HCT116 (cell line): Measurements from ENCODE around the gene LCN9. TPM values are rescaled to one million over a fixed set of nuclear protein-coding genes. Genes with fewer than 3 reads are reported as not detected.

Experiments used
- ATAC-seq: fragments of 200-7000 bp; cut with Tn5 transposase; 2 replicates; pipeline ENCODE4 v1.9.1; 2020; ENCODE audit warnings: mild to moderate bottlenecking, moderate library complexity
- BruUV-seq: library from RNA; stranded (reverse); fragments of 400-500 nt; replicated peaks from 2 replicates; lab custom pipeline; 2021; lab: Mats Ljungman, UMichigan
- CTCF ChIA-PET: fragments of 300-600 bp; sonication (Branson Sonifier 250); formaldehyde crosslinking; loops from one replicate; lab custom pipeline; 2021; ENCODE audit warnings: antibody characterized with exemption; lab: Charles Lee
- POLR2A ChIA-PET: fragments of 300-600, 350-600 bp; sonication (Branson Sonifier 250); formaldehyde crosslinking; loops from one replicate; lab custom pipeline; 2021; ENCODE audit warnings: antibody characterized with exemption; lab: Charles Lee
- RAD21 ChIA-PET, 2 experiments: fragments of 300-600 bp; sonication (Branson Sonifier 250); formaldehyde crosslinking; loops; one replicate each; lab custom pipeline; 2023; ENCODE audit warnings: low total read pairs in 2 of 2; ENCODE audit not compliant: uncharacterized antibody in 2 of 2, unreplicated experiment in 2 of 2, low non-redundant PET in 1 of 2; lab: Charles Lee
- DNase-seq: peaks from one replicate; pipeline ENCODE4 v3.0.0-alpha.2; 2010; ENCODE audit warnings: low read depth, low spot score
- H2AFZ ChIP-seq: fragments of 200-600 bp; shearing (Covaris generic), sonication (generic); 2 replicates; pipeline ENCODE4 v1.6.1; 2017; ENCODE audit warnings: low read depth, mixed run types, mixed read lengths, antibody characterized with exemption, low read length; ENCODE audit not compliant: poor library complexity, severe bottlenecking
- H3K27ac ChIP-seq: 2 replicates; pipeline ENCODE4 v1.5.1; 2012; ENCODE audit warnings: low read depth, low read length
- H3K27me3 ChIP-seq: fragments of 200-600 bp; sonication (generic); 2 replicates; pipeline ENCODE4 v1.6.1; 2016; ENCODE audit warnings: mixed run types, low read length, mixed read lengths; ENCODE audit not compliant: insufficient read depth
- H3K36me3 ChIP-seq, 2 experiments: fragments of 200-500 bp in 1 of 2; fragments of 200-600 bp in 1 of 2; sonication (Bioruptor generic) in 1 of 2; sonication (generic) in 1 of 2; 2 replicates each; pipeline versions ENCODE4 v1.5.1 to v1.6.1; 2014 to 2016; ENCODE audit warnings: low read length in 2 of 2, inconsistent platforms in 1 of 2, mixed read lengths in 1 of 2, mixed run types in 1 of 2; ENCODE audit not compliant: insufficient read depth in 2 of 2, control insufficient read depth in 1 of 2
- H3K4me1 ChIP-seq, 2 experiments: fragments of 200-600 bp in 1 of 2; sonication (generic) in 1 of 2; 2 replicates each; pipeline versions ENCODE4 v1.5.1 to v1.6.1; 2012 to 2017; ENCODE audit warnings: low read length in 2 of 2, inconsistent platforms in 1 of 2, mild to moderate bottlenecking in 1 of 2, mixed read lengths in 1 of 2, mixed run types in 1 of 2, moderate library complexity in 1 of 2; ENCODE audit not compliant: insufficient read depth in 2 of 2, control insufficient read depth in 1 of 2
- H3K4me2 ChIP-seq: fragments of 200-600 bp; sonication (generic); 2 replicates; pipeline ENCODE4 v1.6.1; 2017; ENCODE audit warnings: mixed run types, low read length, mixed read lengths
- H3K4me3 ChIP-seq, 2 experiments: fragments of 200-600 bp in 1 of 2; sonication (generic) in 1 of 2; replicated peaks in 1 of 2; 2 replicates each; pipeline ENCODE4 v1.5.1; 2011 to 2016; ENCODE audit warnings: low read length in 2 of 2, control low read depth in 1 of 2, low read depth in 1 of 2, mild to moderate bottlenecking in 1 of 2, mixed read lengths in 1 of 2, mixed run types in 1 of 2
- H3K79me2 ChIP-seq: fragments of 200-600 bp; sonication (generic); 2 replicates; pipeline ENCODE4 v1.6.1; 2017; ENCODE audit warnings: mild to moderate bottlenecking, mixed run types, low read length, moderate library complexity, mixed read lengths; ENCODE audit not compliant: insufficient read depth
- H3K9ac ChIP-seq: fragments of 200-600 bp; sonication (generic); 2 replicates; pipeline ENCODE4 v1.6.1; 2016; ENCODE audit warnings: low read length, mixed read lengths
- H3K9me2 ChIP-seq: fragments of 200-600 bp; sonication (generic), shearing (Covaris generic); 2 replicates; pipeline ENCODE4 v1.6.1; 2017; ENCODE audit warnings: mixed run types, mild to moderate bottlenecking, moderate library complexity; ENCODE audit not compliant: insufficient read depth
- H3K9me3 ChIP-seq, 2 experiments: fragments of 200-500 bp in 1 of 2; fragments of 200-600 bp in 1 of 2; sonication (Bioruptor generic) in 1 of 2; sonication (generic) in 1 of 2; 2 replicates each; pipeline ENCODE4 v1.6.1; 2014 to 2017; ENCODE audit warnings: low read length in 2 of 2, mixed read lengths in 2 of 2, inconsistent platforms in 1 of 2, low read depth in 1 of 2, mild to moderate bottlenecking in 1 of 2, mixed run types in 1 of 2, moderate library complexity in 1 of 2; ENCODE audit not compliant: control insufficient read depth in 1 of 2, insufficient read depth in 1 of 2
- H4K20me1 ChIP-seq: fragments of 200-600 bp; sonication (generic), shearing (Covaris generic); 2 replicates; pipeline ENCODE4 v1.6.1; 2017; ENCODE audit warnings: mixed run types, mild to moderate bottlenecking, moderate library complexity; ENCODE audit not compliant: insufficient read depth
- CEBPB ChIP-seq: IDR thresholded peaks from 2 replicates; pipeline ENCODE4 v1.6.1; 2012; ENCODE audit warnings: low read depth
- EGR1 ChIP-seq: IDR thresholded peaks from 2 replicates; pipeline ENCODE4 v1.6.1; 2012; ENCODE audit warnings: low read depth
- EZH2phosphoT487 ChIP-seq: fragments of 200-600 bp; IDR thresholded peaks from 2 replicates; pipeline ENCODE4 v1.6.1; 2018; ENCODE audit warnings: antibody characterized with exemption, borderline replicate concordance
- FOSL1 ChIP-seq: IDR thresholded peaks from 2 replicates; pipeline ENCODE4 v1.6.1; 2012; ENCODE audit warnings: low read depth
- JUND ChIP-seq: IDR thresholded peaks from 2 replicates; pipeline ENCODE4 v1.6.1; 2012
- POLR2A ChIP-seq: IDR thresholded peaks from 2 replicates; pipeline ENCODE4 v1.7.0; 2011; ENCODE audit warnings: borderline replicate concordance; ENCODE audit not compliant: insufficient read depth, insufficient read length; ENCODE audit errors: extremely low read depth
- POLR2AphosphoS5 ChIP-seq: IDR thresholded peaks from 2 replicates; pipeline ENCODE4 v1.6.1; 2011; ENCODE audit warnings: mild to moderate bottlenecking, low read depth, low read length, moderate library complexity
- SIN3A ChIP-seq: IDR thresholded peaks from 2 replicates; pipeline ENCODE4 v1.6.1; 2012; ENCODE audit warnings: low read depth
- SRF ChIP-seq: IDR thresholded peaks from 2 replicates; pipeline ENCODE4 v1.6.1; 2012; ENCODE audit warnings: low read depth
- TCF7L2 ChIP-seq: IDR thresholded peaks from 2 replicates; pipeline ENCODE4 v1.7.0; 2011; ENCODE audit warnings: borderline replicate concordance, inconsistent platforms; ENCODE audit not compliant: insufficient read depth, insufficient read length; ENCODE audit errors: extremely low read depth
- YY1 ChIP-seq: IDR thresholded peaks from 2 replicates; pipeline ENCODE4 v1.6.1; 2011; ENCODE audit warnings: low read length, low read depth, moderate library complexity, mild to moderate bottlenecking; ENCODE audit not compliant: insufficient replicate concordance; ENCODE audit errors: extremely low read depth
- ZFX ChIP-seq: fragments of 450-650 bp; IDR thresholded peaks from 2 replicates; pipeline ENCODE4 v1.6.1; 2017
- intact Hi-C: fragments of 100-400 bp; cut with micrococcal nuclease; formaldehyde crosslinking; loops from 2 replicates; pipeline ENCODE4 v1.10.0; 2022
- total RNA-seq: library from RNA; stranded (reverse); gene quantifications from one replicate; pipeline ENCODE4 v1.2.1, GENCODE V29; 2021; ENCODE audit not compliant: unreplicated experiment
- TF ChIP-seq, protein P1 (sequence below): IDR thresholded peaks from 2 replicates; pipeline ENCODE4 v1.6.1; 2011; ENCODE audit warnings: mild to moderate bottlenecking, low read length, moderate library complexity; ENCODE audit not compliant: insufficient replicate concordance; ENCODE audit errors: extremely low read depth
- TF ChIP-seq, protein P2 (sequence below): IDR thresholded peaks from 2 replicates; pipeline ENCODE4 v1.6.1; 2012; ENCODE audit warnings: low read depth
- TF ChIP-seq, protein P3 (sequence below): IDR thresholded peaks from 2 replicates; pipeline ENCODE4 v1.6.1; 2012
- TF ChIP-seq, protein P4 (sequence below): IDR thresholded peaks from 2 replicates; pipeline ENCODE4 v1.6.1; 2012

LCN9 gene
- total RNA-seq, 1 experiment from 2014 or later, result not detected

DNA sequence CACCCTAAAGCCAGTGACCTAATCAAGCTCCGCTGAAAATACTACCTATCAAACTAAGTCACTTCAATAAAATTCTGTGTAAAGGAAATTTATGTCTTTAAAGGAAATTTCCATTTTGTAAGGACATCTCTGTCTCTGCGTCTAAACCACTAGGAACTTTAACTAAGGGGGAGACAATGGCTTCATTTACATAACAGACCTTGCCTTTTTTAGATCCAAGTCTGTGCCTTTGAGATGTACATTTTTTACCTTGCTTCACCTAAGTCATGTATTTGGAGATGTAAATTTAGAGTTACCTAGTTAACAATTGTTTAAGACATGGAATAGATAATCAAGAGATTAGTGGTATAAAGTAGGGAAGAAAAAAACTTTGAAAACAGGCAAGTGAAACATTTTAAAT is 13.6 kb upstream of the LCN9 start (continued):
- TF ChIP-seq, protein P1, sequence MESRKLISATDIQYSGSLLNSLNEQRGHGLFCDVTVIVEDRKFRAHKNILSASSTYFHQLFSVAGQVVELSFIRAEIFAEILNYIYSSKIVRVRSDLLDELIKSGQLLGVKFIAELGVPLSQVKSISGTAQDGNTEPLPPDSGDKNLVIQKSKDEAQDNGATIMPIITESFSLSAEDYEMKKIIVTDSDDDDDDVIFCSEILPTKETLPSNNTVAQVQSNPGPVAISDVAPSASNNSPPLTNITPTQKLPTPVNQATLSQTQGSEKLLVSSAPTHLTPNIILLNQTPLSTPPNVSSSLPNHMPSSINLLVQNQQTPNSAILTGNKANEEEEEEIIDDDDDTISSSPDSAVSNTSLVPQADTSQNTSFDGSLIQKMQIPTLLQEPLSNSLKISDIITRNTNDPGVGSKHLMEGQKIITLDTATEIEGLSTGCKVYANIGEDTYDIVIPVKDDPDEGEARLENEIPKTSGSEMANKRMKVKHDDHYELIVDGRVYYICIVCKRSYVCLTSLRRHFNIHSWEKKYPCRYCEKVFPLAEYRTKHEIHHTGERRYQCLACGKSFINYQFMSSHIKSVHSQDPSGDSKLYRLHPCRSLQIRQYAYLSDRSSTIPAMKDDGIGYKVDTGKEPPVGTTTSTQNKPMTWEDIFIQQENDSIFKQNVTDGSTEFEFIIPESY, result no peak

DNA sequence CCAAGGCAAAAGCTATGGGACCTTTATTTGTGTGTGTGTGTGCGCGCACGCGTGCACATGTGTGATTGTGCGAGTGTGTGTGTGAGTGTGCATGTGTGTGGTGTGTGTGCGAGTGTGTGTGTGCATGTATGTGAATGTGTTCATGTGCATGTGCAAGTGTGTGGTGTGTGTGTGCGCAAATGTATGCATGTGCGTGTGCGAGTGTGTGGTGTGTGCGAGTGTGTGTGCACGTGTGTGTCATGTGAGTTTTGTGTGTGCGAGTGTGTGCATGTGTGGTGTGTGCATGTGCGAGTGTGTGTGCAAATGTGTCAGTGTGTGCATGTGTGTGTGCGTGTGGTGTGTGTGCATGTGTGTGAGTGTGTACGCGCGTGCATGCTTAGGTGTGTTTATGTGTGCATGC is 12.7 kb upstream of the LCN9 start:
- H3K9me3 ChIP-seq, result peaks cover 9 to 39% of the 10 kb centered on the region in 2 experiments; a peak in 3 of 4 replicates
- H3K4me2 ChIP-seq, result no peak overlapping the region
- no peaks in the 10 kb centered on the region for H3K27me3 ChIP-seq
- H3K9me2 ChIP-seq, result no peaks in the 10 kb centered on the region
- BruUV-seq, result no TSS peak
- H3K4me3 ChIP-seq, result no peak overlapping the region
- no peaks in the 10 kb centered on the region for H3K4me1 ChIP-seq
- ATAC-seq (no peak), DNase-seq (no peak)
- no peak overlapping the region for H3K27ac ChIP-seq
- TF ChIP-seq EZH2phosphoT487 (no peak), ZFX (no peak), YY1 (no peak), CEBPB (no peak), FOSL1 (no peak), EGR1 (no peak), TCF7L2 (no peak), SRF (no peak), SIN3A (no peak), POLR2A (no peak), POLR2AphosphoS5 (no peak), JUND (no peak)
- TF ChIP-seq, protein P2, sequence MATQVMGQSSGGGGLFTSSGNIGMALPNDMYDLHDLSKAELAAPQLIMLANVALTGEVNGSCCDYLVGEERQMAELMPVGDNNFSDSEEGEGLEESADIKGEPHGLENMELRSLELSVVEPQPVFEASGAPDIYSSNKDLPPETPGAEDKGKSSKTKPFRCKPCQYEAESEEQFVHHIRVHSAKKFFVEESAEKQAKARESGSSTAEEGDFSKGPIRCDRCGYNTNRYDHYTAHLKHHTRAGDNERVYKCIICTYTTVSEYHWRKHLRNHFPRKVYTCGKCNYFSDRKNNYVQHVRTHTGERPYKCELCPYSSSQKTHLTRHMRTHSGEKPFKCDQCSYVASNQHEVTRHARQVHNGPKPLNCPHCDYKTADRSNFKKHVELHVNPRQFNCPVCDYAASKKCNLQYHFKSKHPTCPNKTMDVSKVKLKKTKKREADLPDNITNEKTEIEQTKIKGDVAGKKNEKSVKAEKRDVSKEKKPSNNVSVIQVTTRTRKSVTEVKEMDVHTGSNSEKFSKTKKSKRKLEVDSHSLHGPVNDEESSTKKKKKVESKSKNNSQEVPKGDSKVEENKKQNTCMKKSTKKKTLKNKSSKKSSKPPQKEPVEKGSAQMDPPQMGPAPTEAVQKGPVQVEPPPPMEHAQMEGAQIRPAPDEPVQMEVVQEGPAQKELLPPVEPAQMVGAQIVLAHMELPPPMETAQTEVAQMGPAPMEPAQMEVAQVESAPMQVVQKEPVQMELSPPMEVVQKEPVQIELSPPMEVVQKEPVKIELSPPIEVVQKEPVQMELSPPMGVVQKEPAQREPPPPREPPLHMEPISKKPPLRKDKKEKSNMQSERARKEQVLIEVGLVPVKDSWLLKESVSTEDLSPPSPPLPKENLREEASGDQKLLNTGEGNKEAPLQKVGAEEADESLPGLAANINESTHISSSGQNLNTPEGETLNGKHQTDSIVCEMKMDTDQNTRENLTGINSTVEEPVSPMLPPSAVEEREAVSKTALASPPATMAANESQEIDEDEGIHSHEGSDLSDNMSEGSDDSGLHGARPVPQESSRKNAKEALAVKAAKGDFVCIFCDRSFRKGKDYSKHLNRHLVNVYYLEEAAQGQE, result no peak
- TF ChIP-seq, protein P3, sequence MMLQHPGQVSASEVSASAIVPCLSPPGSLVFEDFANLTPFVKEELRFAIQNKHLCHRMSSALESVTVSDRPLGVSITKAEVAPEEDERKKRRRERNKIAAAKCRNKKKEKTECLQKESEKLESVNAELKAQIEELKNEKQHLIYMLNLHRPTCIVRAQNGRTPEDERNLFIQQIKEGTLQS, result no peak
- TF ChIP-seq, protein P4, sequence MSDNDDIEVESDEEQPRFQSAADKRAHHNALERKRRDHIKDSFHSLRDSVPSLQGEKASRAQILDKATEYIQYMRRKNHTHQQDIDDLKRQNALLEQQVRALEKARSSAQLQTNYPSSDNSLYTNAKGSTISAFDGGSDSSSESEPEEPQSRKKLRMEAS, result no peak
- H3K9ac ChIP-seq, result no peak overlapping the region
- no peaks in the 10 kb centered on the region for H3K79me2 ChIP-seq
- ChIA-PET POLR2A (no interaction called here), CTCF (no interaction called here), RAD21 (no interaction called here)
- intact Hi-C loops, result no loop called here
- no peak overlapping the region for H2AFZ ChIP-seq
- H3K36me3 ChIP-seq, result no peaks in the 10 kb centered on the region
- no peaks in the 10 kb centered on the region for H4K20me1 ChIP-seq
